ENCODE results near the gene LPP.

The LPP gene

GRCh38 chr3:188508454-188508853 lies 354.5 kb downstream of the LPP start:
- Histone ChIP-seq H3K27me3 (ENCODE audit: low read length) (no peaks in the 10 kb centered on the region), H3K9me2 (replicated peaks; ENCODE audit: insufficient read depth, low read length) (no peaks in the 10 kb centered on the region), H3K4me3 (ENCODE audit: insufficient read depth, low read length, poor library complexity, severe bottlenecking) (no peak overlapping the region), H3K36me3 (ENCODE audit: low read length) (peaks cover 6% of the 10 kb centered on the region; the same call in 1 of the 2 replicates), H4K20me1 (ENCODE audit: low read depth, low read length) (no peaks in the 10 kb centered on the region), H3F3A (ENCODE audit: insufficient read depth) (no peaks in the 10 kb centered on the region), H3K79me2 (ENCODE audit: insufficient read depth, low read length) (no peaks in the 10 kb centered on the region), H2AFZ (ENCODE audit: low read depth, low read length, severe bottlenecking) (no peak overlapping the region), H3K4me2 (ENCODE audit: low read depth, low read length, poor library complexity, severe bottlenecking) (no peak overlapping the region), H3K27ac (ENCODE audit: low read depth, low read length) (no peak overlapping the region), H3K9ac (ENCODE audit: low read length) (no peak overlapping the region), H3K9me3 (ENCODE audit: insufficient read depth, low read length) (peaks cover 6% of the 10 kb centered on the region; the same call in 1 of the 2 replicates)
- TF ChIP-seq CTCF (IDR thresholded peaks at IDR 0.05; ENCODE audit: insufficient read depth, low read length, poor library complexity, severe bottlenecking) (no peak), EZH2phosphoT487 (conservative IDR thresholded peaks at IDR 0.05; ENCODE audit: low read length) (no peak)

- Histone ChIP-seq H4K20me1 (ENCODE audit: low read depth, low read length) (no peaks in the 10 kb centered on the region), H3F3A (ENCODE audit: insufficient read depth) (no peaks in the 10 kb centered on the region), H3K4me3 (ENCODE audit: insufficient read depth, low read length, poor library complexity, severe bottlenecking) (no peak overlapping the region), H3K9me2 (replicated peaks; ENCODE audit: insufficient read depth, low read length) (no peaks in the 10 kb centered on the region), H3K4me2 (ENCODE audit: low read depth, low read length, poor library complexity, severe bottlenecking) (no peak overlapping the region), H3K36me3 (ENCODE audit: low read length) (no peaks in the 10 kb centered on the region; the same call in 1 of the 2 replicates), H3K9me3 (ENCODE audit: insufficient read depth, low read length) (no peaks in the 10 kb centered on the region), H3K9ac (ENCODE audit: low read length) (no peak overlapping the region), H2AFZ (ENCODE audit: low read depth, low read length, severe bottlenecking) (no peak overlapping the region), H3K27ac (ENCODE audit: low read depth, low read length) (no peak overlapping the region), H3K27me3 (ENCODE audit: low read length) (no peaks in the 10 kb centered on the region), H3K79me2 (ENCODE audit: insufficient read depth, low read length) (no peaks in the 10 kb centered on the region)
- TF ChIP-seq CTCF (IDR thresholded peaks at IDR 0.05; ENCODE audit: insufficient read depth, low read length, poor library complexity, severe bottlenecking), result no peak
- no peak for TF ChIP-seq EZH2phosphoT487 (conservative IDR thresholded peaks at IDR 0.05; ENCODE audit: low read length)
Measured at GRCh38 chr3:188509316-188509715, 355.4 kb downstream of the LPP start.

GRCh38 chr3:188510366-188510765 lies 356.4 kb downstream of the LPP start:
- no peak overlapping the region for H3K4me2 ChIP-seq (ENCODE audit: low read depth, low read length, poor library complexity, severe bottlenecking)

More at GRCh38 chr3:188510366-188510765, 356.4 kb downstream of the LPP start:
- no peak overlapping the region for H2AFZ ChIP-seq (ENCODE audit: low read depth, low read length, severe bottlenecking)
- H3K79me2 ChIP-seq (ENCODE audit: insufficient read depth, low read length), result no peaks in the 10 kb centered on the region
- no peaks in the 10 kb centered on the region for H3K36me3 ChIP-seq (ENCODE audit: low read length)
- no peaks in the 10 kb centered on the region for H4K20me1 ChIP-seq (ENCODE audit: low read depth, low read length)
- TF ChIP-seq EZH2phosphoT487 (conservative IDR thresholded peaks at IDR 0.05; ENCODE audit: low read length), result no peak
- TF ChIP-seq CTCF (IDR thresholded peaks at IDR 0.05; ENCODE audit: insufficient read depth, low read length, poor library complexity, severe bottlenecking), result no peak
- H3K9ac ChIP-seq (ENCODE audit: low read length), result no peak overlapping the region
- H3K9me3 ChIP-seq (ENCODE audit: insufficient read depth, low read length), result no peaks in the 10 kb centered on the region
- H3K27ac ChIP-seq (ENCODE audit: low read depth, low read length), result no peak overlapping the region
- H3F3A ChIP-seq (ENCODE audit: insufficient read depth), result no peaks in the 10 kb centered on the region
- no peaks in the 10 kb centered on the region for H3K9me2 ChIP-seq (replicated peaks; ENCODE audit: insufficient read depth, low read length)
- no peaks in the 10 kb centered on the region for H3K27me3 ChIP-seq (ENCODE audit: low read length)
- no peak overlapping the region for H3K4me3 ChIP-seq (ENCODE audit: insufficient read depth, low read length, poor library complexity, severe bottlenecking)

Data from SU-DHL-6 (cell line).